Fibroblast of lung (primary cell): ENCODE measurements around the gene SLC12A6. TPM values are rescaled to one million over a fixed set of nuclear protein-coding genes. Genes with fewer than 3 reads are reported as not detected.

Experiments used
- DNase-seq, 2 donors: peaks; one replicate each; pipeline versions ENCODE4 v3.0.0 to v3.0.0-alpha.2; 2010; ENCODE audit warnings: low read depth in 2 of 2
- H2AFZ ChIP-seq: 2 replicates; pipeline ENCODE4 v1.5.1; 2012; ENCODE audit warnings: low read length, control low read depth, inconsistent platforms
- H3K27ac ChIP-seq: 2 replicates; pipeline ENCODE4 v1.5.1; 2011; ENCODE audit warnings: low read length, control low read depth; ENCODE audit not compliant: insufficient read depth
- H3K27me3 ChIP-seq: 2 replicates; pipeline ENCODE4 v1.5.1; 2011; ENCODE audit warnings: mild to moderate bottlenecking, low read length; ENCODE audit not compliant: control insufficient read depth, insufficient read depth
- H3K36me3 ChIP-seq: 2 replicates; pipeline ENCODE4 v1.5.1; 2011; ENCODE audit warnings: low read length; ENCODE audit not compliant: control insufficient read depth, insufficient read depth
- H3K4me1 ChIP-seq: 2 replicates; pipeline ENCODE4 v1.5.1; 2011; ENCODE audit warnings: low read length; ENCODE audit not compliant: control insufficient read depth, insufficient read depth; ENCODE audit errors: extremely low read depth
- H3K4me2 ChIP-seq: 2 replicates; pipeline ENCODE4 v1.5.1; 2011; ENCODE audit warnings: low read length, control low read depth; ENCODE audit not compliant: insufficient read depth; ENCODE audit errors: extremely low read depth
- H3K4me3 ChIP-seq, 4 experiments: fragments of 200-600 bp in 1 of 4; sonication (generic) in 1 of 4; replicated peaks in 1 of 4; 2 replicates each; pipeline ENCODE4 v1.5.1; 2011 to 2016; ENCODE audit warnings: low read length in 4 of 4, low read depth in 3 of 4, mild to moderate bottlenecking in 3 of 4, control low read depth in 2 of 4, inconsistent platforms in 1 of 4, mixed read lengths in 1 of 4; ENCODE audit not compliant: insufficient read depth in 1 of 4; ENCODE audit errors: control extremely low read depth in 1 of 4
- H3K79me2 ChIP-seq: 2 replicates; pipeline ENCODE4 v1.5.1; 2012; ENCODE audit warnings: mild to moderate bottlenecking, low read length, inconsistent platforms; ENCODE audit not compliant: control insufficient read depth, insufficient read depth
- H3K9ac ChIP-seq: 2 replicates; pipeline ENCODE4 v1.5.1; 2011; ENCODE audit warnings: mild to moderate bottlenecking, low read length, control low read depth; ENCODE audit not compliant: insufficient read depth
- H3K9me3 ChIP-seq: 2 replicates; pipeline ENCODE4 v1.5.1; 2012; ENCODE audit warnings: low read depth, low read length; ENCODE audit not compliant: control insufficient read depth, insufficient read depth
- H4K20me1 ChIP-seq: 2 replicates; pipeline ENCODE4 v1.5.1; 2011; ENCODE audit warnings: low read length; ENCODE audit not compliant: control insufficient read depth, insufficient read depth; ENCODE audit errors: extremely low read depth
- EZH2 ChIP-seq: IDR thresholded peaks from 2 replicates; pipeline ENCODE4 v1.5.1; 2012; ENCODE audit warnings: low read length, control low read depth, mild to moderate bottlenecking; ENCODE audit errors: missing control alignments
- polyA plus RNA-seq, 2 donors: library from polyadenylated mRNA; depleted of rRNA in 1 of 2; stranded (reverse) in 1 of 2; unstranded in 1 of 2; fragments of >200 nt; gene quantifications; 2 replicates each; pipeline ENCODE4 v1.2.1, GENCODE V29; 2011 to 2012; ENCODE audit warnings: missing spikeins in 1 of 2
- total RNA-seq: library from RNA; depleted of rRNA; stranded (reverse); fragments of >200 nt; gene quantifications from 2 replicates; pipeline ENCODE4 v1.2.1, GENCODE V29; 2014
- TF ChIP-seq, protein P1 (sequence below), 2 donors: IDR thresholded peaks in 1 of 2; conservative IDR thresholded peaks in 1 of 2; 1 replicate in 1 of 2; 2 replicates in 1 of 2; pipeline ENCODE4 v1.5.1; 2011 to 2012; ENCODE audit warnings: low read length in 2 of 2, control low read depth in 1 of 2, inconsistent platforms in 1 of 2, low read depth in 1 of 2, mild to moderate bottlenecking in 1 of 2

SLC12A6 gene
- total and polyA plus RNA-seq, 2 donors (not counting 1 experiment from before 2014, with no cell fraction given): 19.2 to 26.9 TPM

- Histone ChIP-seq H3K4me3 (no peak overlapping the region), H3K27ac (no peak overlapping the region), H3K79me2 (no peaks in the 10 kb centered on the region), H4K20me1 (no peaks in the 10 kb centered on the region), H3K4me2 (no peak overlapping the region), H3K9ac (no peak overlapping the region), H3K36me3 (peaks cover 2% of the 10 kb centered on the region), H3K27me3 (no peaks in the 10 kb centered on the region), H3K4me1 (no peaks in the 10 kb centered on the region), H3K9me3 (no peaks in the 10 kb centered on the region), H2AFZ (no peak overlapping the region)
- DNase-seq: no peak
- TF ChIP-seq EZH2: no peak
- TF ChIP-seq, protein P1, sequence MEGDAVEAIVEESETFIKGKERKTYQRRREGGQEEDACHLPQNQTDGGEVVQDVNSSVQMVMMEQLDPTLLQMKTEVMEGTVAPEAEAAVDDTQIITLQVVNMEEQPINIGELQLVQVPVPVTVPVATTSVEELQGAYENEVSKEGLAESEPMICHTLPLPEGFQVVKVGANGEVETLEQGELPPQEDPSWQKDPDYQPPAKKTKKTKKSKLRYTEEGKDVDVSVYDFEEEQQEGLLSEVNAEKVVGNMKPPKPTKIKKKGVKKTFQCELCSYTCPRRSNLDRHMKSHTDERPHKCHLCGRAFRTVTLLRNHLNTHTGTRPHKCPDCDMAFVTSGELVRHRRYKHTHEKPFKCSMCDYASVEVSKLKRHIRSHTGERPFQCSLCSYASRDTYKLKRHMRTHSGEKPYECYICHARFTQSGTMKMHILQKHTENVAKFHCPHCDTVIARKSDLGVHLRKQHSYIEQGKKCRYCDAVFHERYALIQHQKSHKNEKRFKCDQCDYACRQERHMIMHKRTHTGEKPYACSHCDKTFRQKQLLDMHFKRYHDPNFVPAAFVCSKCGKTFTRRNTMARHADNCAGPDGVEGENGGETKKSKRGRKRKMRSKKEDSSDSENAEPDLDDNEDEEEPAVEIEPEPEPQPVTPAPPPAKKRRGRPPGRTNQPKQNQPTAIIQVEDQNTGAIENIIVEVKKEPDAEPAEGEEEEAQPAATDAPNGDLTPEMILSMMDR (conservative IDR thresholded peaks at IDR 0.05 in 1 of 2, IDR thresholded peaks at IDR 0.05 in 1 of 2; ENCODE audit: low read depth in 1 of 2, low read length in 2 of 2): no peak
Observed at GRCh38 chr15:34258151-34258550, 79.4 kb downstream of the SLC12A6 start.

DNA sequence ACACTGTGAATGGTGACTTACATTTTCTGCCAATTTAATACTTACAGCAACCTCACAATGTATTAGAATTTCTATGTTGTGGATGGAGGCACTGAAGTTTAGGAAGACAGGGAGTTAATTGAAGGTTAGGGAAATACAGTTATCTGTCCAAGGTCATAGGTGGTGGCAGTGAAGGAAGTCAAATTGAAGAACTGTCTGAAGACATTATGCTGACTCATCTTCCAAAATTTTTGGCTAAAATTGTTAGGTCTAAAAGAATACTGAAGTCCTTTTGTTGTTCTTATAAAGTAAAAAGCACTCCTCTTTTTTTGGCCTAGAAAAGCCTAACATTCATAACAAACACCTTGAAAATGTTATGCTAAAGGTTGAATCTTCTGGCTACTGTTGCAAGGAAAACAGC, 85.0 kb downstream of the SLC12A6 start:
- no peaks in the 10 kb centered on the region for H3K9me3 ChIP-seq
- H3K4me3 ChIP-seq: no peak overlapping the region
- H3K27me3 ChIP-seq: no peaks in the 10 kb centered on the region
- no peak overlapping the region for H3K4me2 ChIP-seq
- H3K79me2 ChIP-seq: no peaks in the 10 kb centered on the region
- H3K27ac ChIP-seq: no peak overlapping the region
- H3K9ac ChIP-seq: no peak overlapping the region
- H2AFZ ChIP-seq: no peak overlapping the region
- H3K36me3 ChIP-seq: peaks cover 2% of the 10 kb centered on the region
- H4K20me1 ChIP-seq: no peaks in the 10 kb centered on the region
- no peaks in the 10 kb centered on the region for H3K4me1 ChIP-seq
- DNase-seq: no peak
- no peak for TF ChIP-seq EZH2
- TF ChIP-seq, protein P1 (conservative IDR thresholded peaks at IDR 0.05 in 1 of 2, IDR thresholded peaks at IDR 0.05 in 1 of 2; ENCODE audit: low read depth in 1 of 2, low read length in 2 of 2): no peak

DNA sequence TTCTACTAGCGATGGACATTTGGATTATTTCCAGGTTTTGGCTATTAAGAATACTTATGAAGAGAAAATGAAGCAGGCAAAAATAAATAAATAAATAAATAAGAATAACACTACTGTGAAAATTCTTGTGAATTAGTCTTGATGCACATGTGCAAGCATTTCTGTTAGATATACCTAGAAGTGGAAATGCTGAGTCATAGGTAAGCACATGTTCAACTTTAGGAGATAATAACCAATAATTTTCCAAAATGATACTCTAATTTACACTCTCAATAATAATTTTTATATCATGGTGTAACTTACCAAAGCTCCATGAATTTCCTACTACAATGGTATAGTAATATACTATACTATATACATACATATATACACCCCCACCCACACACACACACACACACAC, 89.4 kb downstream of the SLC12A6 start:
- no peak overlapping the region for H3K27ac ChIP-seq
- no peaks in the 10 kb centered on the region for H3K27me3 ChIP-seq
- H3K4me3 ChIP-seq: no peak overlapping the region
- H3K9ac ChIP-seq: no peak overlapping the region
- H3K79me2 ChIP-seq: no peaks in the 10 kb centered on the region
- H2AFZ ChIP-seq: no peak overlapping the region
- no peaks in the 10 kb centered on the region for H3K36me3 ChIP-seq
- H3K4me1 ChIP-seq: no peaks in the 10 kb centered on the region
- H3K4me2 ChIP-seq: no peak overlapping the region
- no peaks in the 10 kb centered on the region for H3K9me3 ChIP-seq
- DNase-seq: no peak
- TF ChIP-seq, protein P1 (conservative IDR thresholded peaks at IDR 0.05 in 1 of 2, IDR thresholded peaks at IDR 0.05 in 1 of 2; ENCODE audit: low read depth in 1 of 2, low read length in 2 of 2): no peak
- no peak for TF ChIP-seq EZH2
- H4K20me1 ChIP-seq: no peaks in the 10 kb centered on the region
